H1 (cell line): ENCODE data around the gene LMBR1. TPM values are rescaled to one million over a fixed set of nuclear protein-coding genes. Genes with fewer than 3 reads are reported as not detected.

Source experiments
- CTCF ChIA-PET: fragments of 300-600 bp; sonication (Branson Sonifier 250); formaldehyde crosslinking; loops from one replicate; lab custom pipeline; 2021; ENCODE audit not compliant: partially characterized antibody; lab: Charles Lee
- POLR2A ChIA-PET: fragments of 300-600 bp; sonication (Branson Sonifier 250); formaldehyde crosslinking; loops from one replicate; lab custom pipeline; 2021; ENCODE audit warnings: inconsistent platforms; ENCODE audit not compliant: partially characterized antibody; lab: Charles Lee
- DNase-seq, 2 experiments: peaks; one replicate each; pipeline versions ENCODE4 v3.0.0 to v3.0.0-alpha.2; 2010 to 2022; ENCODE audit warnings: low spot score in 2 of 2, low read depth in 1 of 2, mixed read lengths in 1 of 2
- FAIRE-seq: peaks from 2 replicates; lab custom pipeline; 2011; peaks lifted over from hg19 to GRCh38; lab: Jason Lieb, UNC
- H2AFZ ChIP-seq: 2 replicates; pipeline ENCODE4 v1.8.1; 2012; ENCODE audit warnings: low read length, inconsistent platforms
- H2AK5ac ChIP-seq: 2 replicates; pipeline ENCODE4 v1.6.1; 2013; ENCODE audit warnings: low read depth, low read length
- H2BK120ac ChIP-seq: replicated peaks from 2 replicates; pipeline ENCODE3; 2013; ENCODE audit warnings: low read depth, low read length, inconsistent platforms
- H2BK12ac ChIP-seq: 2 replicates; pipeline ENCODE4 v1.6.1; 2013; ENCODE audit warnings: low read depth, low read length
- H2BK15ac ChIP-seq: 2 replicates; pipeline ENCODE4 v1.6.1; 2013; ENCODE audit warnings: low read length
- H2BK20ac ChIP-seq: 2 replicates; pipeline ENCODE4 v1.6.1; 2013; ENCODE audit warnings: low read length
- H2BK5ac ChIP-seq: 2 replicates; pipeline ENCODE4 v1.6.1; 2013; ENCODE audit warnings: low read depth, low read length
- H3K14ac ChIP-seq: 2 replicates; pipeline ENCODE4 v1.6.1; 2013; ENCODE audit warnings: inconsistent platforms; ENCODE audit not compliant: insufficient read length
- H3K18ac ChIP-seq: 2 replicates; pipeline ENCODE4 v1.6.1; 2013; ENCODE audit warnings: low read length; ENCODE audit errors: extremely low read depth
- H3K23ac ChIP-seq: 2 replicates; pipeline ENCODE4 v1.6.1; 2013; ENCODE audit warnings: inconsistent platforms; ENCODE audit not compliant: insufficient read length
- H3K23me2 ChIP-seq: 2 replicates; pipeline ENCODE4 v1.6.1; 2013; ENCODE audit warnings: low read depth, low read length
- H3K27ac ChIP-seq: 2 replicates; pipeline ENCODE4 v1.6.1; 2011; ENCODE audit warnings: low read depth, low read length, inconsistent platforms
- H3K27me3 ChIP-seq, 4 experiments: replicated peaks in 1 of 4; 1 replicate in 1 of 4; 2 replicates in 3 of 4; pipeline versions ENCODE4 v1.6.1 to v1.8.1; 2011 to 2013; ENCODE audit warnings: low read length in 3 of 4, mild to moderate bottlenecking in 3 of 4, inconsistent platforms in 2 of 4, mixed read lengths in 2 of 4, moderate library complexity in 1 of 4; ENCODE audit not compliant: control insufficient read depth in 3 of 4, insufficient read depth in 3 of 4; ENCODE audit errors: extremely low read depth in 1 of 4
- H3K36me3 ChIP-seq, 4 experiments: 2 replicates each; pipeline versions ENCODE4 v1.6.1 to v1.8.1; 2011 to 2013; ENCODE audit warnings: mild to moderate bottlenecking in 4 of 4, low read length in 3 of 4, moderate library complexity in 2 of 4, control low read depth in 1 of 4, inconsistent platforms in 1 of 4; ENCODE audit not compliant: insufficient read depth in 4 of 4, control insufficient read depth in 2 of 4
- H3K4ac ChIP-seq: replicated peaks from 2 replicates; pipeline ENCODE3; 2013; ENCODE audit warnings: low read length, low read depth, mixed read lengths, inconsistent platforms; ENCODE audit not compliant: insufficient read length
- H3K4me1 ChIP-seq, 4 experiments: replicated peaks in 1 of 4; 1 replicate in 1 of 4; 2 replicates in 3 of 4; pipeline versions ENCODE4 v1.6.1 to v1.8.1; 2011 to 2013; ENCODE audit warnings: low read length in 3 of 4, inconsistent platforms in 2 of 4, mixed read lengths in 1 of 4; ENCODE audit not compliant: insufficient read depth in 4 of 4, control insufficient read depth in 3 of 4
- H3K4me2 ChIP-seq, 2 experiments: 2 replicates each; pipeline versions ENCODE4 v1.6.1 to v1.8.1; 2011 to 2013; ENCODE audit warnings: low read depth in 2 of 2, low read length in 2 of 2, control low read depth in 1 of 2, inconsistent platforms in 1 of 2, mild to moderate bottlenecking in 1 of 2; ENCODE audit not compliant: insufficient read depth in 1 of 2
- H3K4me3 ChIP-seq, 4 experiments: fragments of 200-600, 300-600 bp in 1 of 4; sonication (generic), shearing (Covaris generic), sonication (Bioruptor Twin) in 1 of 4; 2 replicates each; pipeline versions ENCODE4 v1.5.1 to v1.8.1; 2011 to 2016; ENCODE audit warnings: low read length in 4 of 4, low read depth in 3 of 4, control low read depth in 2 of 4, inconsistent platforms in 2 of 4, mild to moderate bottlenecking in 2 of 4, mixed read lengths in 1 of 4, moderate library complexity in 1 of 4; ENCODE audit not compliant: insufficient read depth in 2 of 4; ENCODE audit errors: extremely low read depth in 1 of 4
- H3K56ac ChIP-seq: replicated peaks from 2 replicates; pipeline ENCODE3; 2013; ENCODE audit warnings: low read depth, mild to moderate bottlenecking, mixed read lengths, low read length, inconsistent platforms; ENCODE audit not compliant: insufficient read length
- H3K79me1 ChIP-seq: 2 replicates; pipeline ENCODE4 v1.6.1; 2013; ENCODE audit warnings: low read depth, low read length, control low read depth
- H3K79me2 ChIP-seq, 2 experiments: 2 replicates each; pipeline versions ENCODE4 v1.6.1 to v1.8.1; 2012 to 2013; ENCODE audit warnings: low read length in 2 of 2, mild to moderate bottlenecking in 2 of 2, inconsistent platforms in 1 of 2; ENCODE audit not compliant: insufficient read depth in 2 of 2, control insufficient read depth in 1 of 2
- H3K9ac ChIP-seq, 4 experiments: replicated peaks in 1 of 4; 1 replicate in 1 of 4; 2 replicates in 3 of 4; pipeline versions ENCODE4 v1.6.1 to v1.8.1; 2011 to 2013; ENCODE audit warnings: low read depth in 3 of 4, low read length in 3 of 4, control low read depth in 2 of 4, mild to moderate bottlenecking in 2 of 4, moderate library complexity in 2 of 4, inconsistent platforms in 1 of 4; ENCODE audit errors: extremely low read depth in 1 of 4
- H3K9me3 ChIP-seq, 2 experiments: 2 replicates each; pipeline versions ENCODE4 v1.6.1 to v1.8.1; 2012 to 2013; ENCODE audit warnings: mild to moderate bottlenecking in 2 of 2, moderate library complexity in 2 of 2, control low read depth in 1 of 2, inconsistent platforms in 1 of 2, low read depth in 1 of 2, low read length in 1 of 2, mixed read lengths in 1 of 2; ENCODE audit not compliant: insufficient read depth in 2 of 2
- H4K20me1 ChIP-seq, 2 experiments: replicated peaks in 1 of 2; 2 replicates each; pipeline versions ENCODE3 to v1.8.1; 2011 to 2013; ENCODE audit warnings: inconsistent platforms in 2 of 2, low read length in 2 of 2, mild to moderate bottlenecking in 1 of 2; ENCODE audit not compliant: insufficient read depth in 2 of 2, control insufficient read depth in 1 of 2
- H4K5ac ChIP-seq: 2 replicates; pipeline ENCODE4 v1.6.1; 2013; ENCODE audit warnings: low read length, low read depth, mixed read lengths, inconsistent platforms; ENCODE audit not compliant: insufficient read length
- H4K8ac ChIP-seq: 2 replicates; pipeline ENCODE4 v1.8.0; 2013; ENCODE audit warnings: mild to moderate bottlenecking, moderate library complexity, low read length, inconsistent platforms; ENCODE audit not compliant: insufficient read depth; ENCODE audit errors: extremely low read depth
- H4K91ac ChIP-seq: replicated peaks from 2 replicates; pipeline ENCODE3; 2013; ENCODE audit warnings: low read length, mixed read lengths, inconsistent platforms; ENCODE audit not compliant: insufficient read length
- CBX5 ChIP-seq: fragments of 300-800, 300-1000 bp; sonication (generic); IDR thresholded peaks from 2 replicates; pipeline ENCODE4 v1.7.1; 2016; ENCODE audit warnings: antibody characterized with exemption, low read length, low read depth
- CHD2 ChIP-seq: IDR thresholded peaks from 2 replicates; pipeline ENCODE4 v1.6.1; 2012; ENCODE audit warnings: low read length, improper control_type of control experiment
- CTCF ChIP-seq, 3 experiments: IDR thresholded peaks; 1 replicate in 2 of 3; 2 replicates in 1 of 3; pipeline versions ENCODE4 v1.5.1 to v1.6.1; 2011; ENCODE audit warnings: low read length in 3 of 3, mild to moderate bottlenecking in 3 of 3, inconsistent platforms in 2 of 3, low read depth in 1 of 3, moderate library complexity in 1 of 3; ENCODE audit not compliant: insufficient read depth in 1 of 3; ENCODE audit errors: control extremely low read depth in 1 of 3
- EZH2 ChIP-seq: fragments of 200-600 bp; sonication (generic); IDR thresholded peaks from 2 replicates; pipeline ENCODE4 v1.7.1; 2012; ENCODE audit warnings: low read depth, mild to moderate bottlenecking, moderate library complexity, low read length, inconsistent platforms; ENCODE audit not compliant: severe bottlenecking
- JUN ChIP-seq: IDR thresholded peaks from 2 replicates; pipeline ENCODE4 v1.6.1; 2011; ENCODE audit warnings: low read depth, mild to moderate bottlenecking, improper control_type of control experiment, low read length
- POLR2AphosphoS5 ChIP-seq: IDR thresholded peaks from 2 replicates; pipeline ENCODE4 v1.6.1; 2011; ENCODE audit warnings: low read depth, low read length
- SIN3A ChIP-seq, 2 experiments: IDR thresholded peaks in 1 of 2; conservative IDR thresholded peaks in 1 of 2; 2 replicates each; pipeline ENCODE4 v1.6.1; 2011 to 2012; ENCODE audit warnings: low read length in 2 of 2, improper control_type of control experiment in 1 of 2, low read depth in 1 of 2, mild to moderate bottlenecking in 1 of 2
- TAF7 ChIP-seq: optimal IDR thresholded peaks from 2 replicates; pipeline ENCODE3; 2011; ENCODE audit warnings: low read depth, mild to moderate bottlenecking, inconsistent platforms, low read length, moderate library complexity, borderline replicate concordance
- YY1 ChIP-seq: IDR thresholded peaks from 2 replicates; pipeline ENCODE4 v1.6.1; 2011; ENCODE audit warnings: low read depth, mild to moderate bottlenecking, low read length
- WGBS, 2 experiments: shearing (Covaris generic) in 1 of 2; methylation state at CpG; one replicate each; pipeline versions ENCODE4 v1.1.6 to v1.1.7; 2013 to 2015; ENCODE audit warnings: low lambda C conversion rate in 2 of 2, mixed read lengths in 2 of 2, inconsistent platforms in 1 of 2, low coverage in 1 of 2, missing lambda C conversion rate in 1 of 2; ENCODE audit not compliant: insufficient replicate concordance in 2 of 2, insufficient coverage in 1 of 2, insufficient read length in 1 of 2; ENCODE audit errors: extremely low coverage in 1 of 2, missing lambda C conversion rate in 1 of 2; 5-methylcytosine and 5-hydroxymethylcytosine counted together
- polyA plus RNA-seq, 7 experiments: library from polyadenylated mRNA; depleted of rRNA in 3 of 7; stranded (reverse) in 5 of 7; unstranded in 2 of 7; fragments of >200 nt in 5 of 7; fragments of 200-250 nt in 2 of 7; gene quantifications; 1 replicate in 5 of 7; 2 replicates in 1 of 7; 4 replicates in 1 of 7; pipeline versions ENCODE4 v1.2.1 to v1.2.3, GENCODE V29; 2011 to 2013; ENCODE audit warnings: missing spikeins in 2 of 7, mixed read lengths in 2 of 7
- total RNA-seq: library from RNA; stranded (reverse); fragmentation: NEBNext Ultra II Directional; extraction: Animal tissue kit (Norgen Biotek cat#: 25700); gene quantifications from 2 replicates; pipeline ENCODE4 v1.2.1, GENCODE V29; 2021

LMBR1 gene
- total and polyA plus RNA-seq, 2 of the 8 experiments (the other 6 are each of a cell fraction or from before 2014, with no cell fraction given) = 15.1 to 70.4 TPM

DNA sequence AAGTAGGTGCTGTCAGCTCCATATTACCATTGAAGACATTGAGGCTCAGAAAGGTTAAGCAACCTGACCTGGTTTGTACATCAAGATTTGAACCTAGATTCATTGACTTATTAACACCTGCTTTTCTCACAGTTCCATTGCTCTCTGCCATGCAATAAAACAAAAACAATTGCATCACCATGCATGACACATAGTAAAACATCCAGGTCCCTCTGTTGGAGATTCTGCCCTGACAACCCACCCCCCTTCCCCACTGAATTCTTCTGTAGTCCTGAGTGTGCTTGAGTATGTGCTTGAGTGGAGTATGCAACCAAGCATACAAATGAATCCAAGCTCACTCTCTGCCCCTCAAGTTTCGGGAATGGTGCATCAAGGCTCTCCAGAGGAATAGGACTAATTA, 6.0 kb upstream of the LMBR1 start:
- WGBS, 2 experiments = 85% methylated on average over 1 of the region's 1 CpG; no CpG with 5 or more reads in 1 of the 2 experiments
- Histone ChIP-seq H4K8ac (no peak overlapping the region), H3K4me2 (no peak overlapping the region), H3K36me3 (no peaks in the 10 kb centered on the region), H3K79me2 (no peaks in the 10 kb centered on the region), H4K20me1 (no peaks in the 10 kb centered on the region), H3K27ac (no peak overlapping the region), H2AK5ac (no peak overlapping the region), H3K4ac (no peak overlapping the region), H2AFZ (no peak overlapping the region), H3K4me1 (no peaks in the 10 kb centered on the region; a peak in 1 of 7 replicates), H2BK20ac (no peak overlapping the region), H2BK12ac (no peak overlapping the region), H4K5ac (no peak overlapping the region), H2BK15ac (no peak overlapping the region), H3K79me1 (no peaks in the 10 kb centered on the region), H3K14ac (no peak overlapping the region), H2BK120ac (no peak overlapping the region), H4K91ac (no peak overlapping the region), H3K4me3 (no peak overlapping the region), H3K9ac (no peak overlapping the region), H3K9me3 (no peaks in the 10 kb centered on the region), H3K23me2 (no peaks in the 10 kb centered on the region), H3K18ac (no peak overlapping the region), H3K56ac (no peak overlapping the region), H2BK5ac (no peak overlapping the region), H3K23ac (no peak overlapping the region), H3K27me3 (no peaks in the 10 kb centered on the region; a peak in 1 of 7 replicates)
- DNase-seq (no peak), FAIRE-seq (no peak)
- ChIA-PET POLR2A (no interaction called here), CTCF (interaction anchor here (1.8 kb wide), 1 partner anchor 45 kb away, joined by 6 read pairs; no protein-coding TSS in a partner anchor)
- TF ChIP-seq TAF7 (no peak), CHD2 (no peak), YY1 (no peak), EZH2 (no peak), CBX5 (no peak), POLR2AphosphoS5 (no peak), CTCF (IDR thresholded peaks at IDR 0.05; ENCODE audit: control extremely low read depth in 1 of 3, insufficient read depth in 1 of 3, low read depth in 1 of 3, low read length in 3 of 3) (no peak), JUN (no peak), SIN3A (conservative IDR thresholded peaks at IDR 0.05 in 1 of 2, IDR thresholded peaks at IDR 0.05 in 1 of 2; ENCODE audit: low read depth in 1 of 2, low read length in 2 of 2) (no peak)
